K562 (cell line): ENCODE measurements around the gene ADAM33. TPM values are rescaled to one million over a fixed set of nuclear protein-coding genes. Genes with fewer than 3 reads are reported as not detected.

Experiments
- ATAC-seq: fragments of 200-7000 bp; cut with Tn5 transposase; 3 replicates; pipeline ENCODE4 v1.9.1; 2020; ENCODE audit warnings: moderate library complexity
- BruUV-seq: library from RNA; stranded (reverse); fragments of 400-500 nt; replicated peaks from 2 replicates; lab custom pipeline; 2021; lab: Mats Ljungman, UMichigan
- CTCF ChIA-PET: fragments of 300-600 bp; formaldehyde crosslinking; extraction: SDS; loops from one replicate; lab custom pipeline; 2021; ENCODE audit warnings: low intra/inter-chr PET ratio; lab: Yijun Ruan, JAX
- POLR2A ChIA-PET: fragments of 300-600, 350-650 bp; sonication (Branson Sonifier 250); formaldehyde crosslinking; extraction: SDS; loops from one replicate; lab custom pipeline; 2021; ENCODE audit warnings: antibody characterized with exemption, inconsistent platforms; lab: Yijun Ruan, JAX
- DNase-seq, 4 experiments: peaks; one replicate each; pipeline versions ENCODE4 v3.0.0 to v3.0.0-alpha.2; 2011 to 2018; ENCODE audit warnings: low spot score in 3 of 4, mixed read lengths in 3 of 4; ENCODE audit errors: extremely low read depth in 1 of 4
- FAIRE-seq: peaks from 2 replicates; lab custom pipeline; 2011; peaks lifted over from hg19 to GRCh38; lab: Jason Lieb, UNC
- H2AFZ ChIP-seq: 2 replicates; pipeline ENCODE4 v1.6.0; 2011; ENCODE audit warnings: low read depth, low read length, control low read depth, inconsistent platforms
- H3K27ac ChIP-seq: fragments of 200-600 bp; 3 replicates; pipeline ENCODE4 v1.8.0; 2011; ENCODE audit warnings: low read depth, mild to moderate bottlenecking, control low read depth, inconsistent platforms, low read length, moderate library complexity, mixed read lengths; ENCODE audit errors: extremely low read depth
- H3K27me3 ChIP-seq, 2 experiments: fragments of 300-600 bp in 1 of 2; 2 replicates in 1 of 2; 3 replicates in 1 of 2; pipeline versions ENCODE4 v1.6.0 to v1.8.0; 2011; ENCODE audit warnings: inconsistent platforms in 2 of 2, low read length in 2 of 2, mild to moderate bottlenecking in 1 of 2, mixed read lengths in 1 of 2, moderate library complexity in 1 of 2; ENCODE audit not compliant: control insufficient read depth in 2 of 2, insufficient read depth in 2 of 2
- H3K36me3 ChIP-seq: fragments of 300-600 bp; 3 replicates; pipeline ENCODE4 v1.8.0; 2011; ENCODE audit warnings: mild to moderate bottlenecking, low read length, inconsistent platforms; ENCODE audit not compliant: control insufficient read depth, insufficient read depth
- H3K4me1 ChIP-seq, 2 experiments: fragments of 200-600 bp in 1 of 2; replicated peaks in 1 of 2; 2 replicates in 1 of 2; 3 replicates in 1 of 2; pipeline versions ENCODE4 v1.5.1 to v1.8.0; 2011; ENCODE audit warnings: inconsistent platforms in 2 of 2, low read length in 2 of 2, mild to moderate bottlenecking in 1 of 2, mixed read lengths in 1 of 2, moderate library complexity in 1 of 2; ENCODE audit not compliant: control insufficient read depth in 2 of 2, insufficient read depth in 2 of 2
- H3K4me2 ChIP-seq: 2 replicates; pipeline ENCODE4 v1.6.1; 2011; ENCODE audit warnings: low read length, control low read depth, inconsistent platforms, mixed read lengths; ENCODE audit not compliant: insufficient read depth
- H3K4me3 ChIP-seq: fragments of 200-600 bp; sonication (generic), shearing (Covaris generic); 2 replicates; pipeline ENCODE4 v1.5.1; 2016; ENCODE audit warnings: control low read depth, inconsistent platforms
- H3K79me2 ChIP-seq: fragments of 200-600 bp; 3 replicates; pipeline ENCODE4 v1.8.0; 2011; ENCODE audit warnings: low read length, inconsistent platforms; ENCODE audit not compliant: control insufficient read depth, insufficient read depth
- H3K9ac ChIP-seq, 2 experiments: 2 replicates each; pipeline versions ENCODE4 v1.6.0 to v1.6.1; 2011; ENCODE audit warnings: low read depth in 2 of 2, low read length in 2 of 2, control low read depth in 1 of 2, inconsistent platforms in 1 of 2, mild to moderate bottlenecking in 1 of 2, mixed read lengths in 1 of 2; ENCODE audit not compliant: insufficient read depth in 1 of 2
- H3K9me1 ChIP-seq: one replicate; pipeline ENCODE4 v1.6.0; 2011; ENCODE audit warnings: inconsistent platforms, mild to moderate bottlenecking, low read length, moderate library complexity; ENCODE audit not compliant: control insufficient read depth, insufficient read depth
- H3K9me3 ChIP-seq: replicated peaks from 2 replicates; pipeline ENCODE4 v1.5.1; 2011; ENCODE audit warnings: low read depth, low read length, inconsistent platforms; ENCODE audit not compliant: control insufficient read depth, insufficient read depth
- H4K20me1 ChIP-seq: replicated peaks from 2 replicates; pipeline ENCODE4 v1.6.1; 2011; ENCODE audit warnings: low read length, inconsistent platforms, mixed read lengths; ENCODE audit not compliant: control insufficient read depth, insufficient read depth
- JUN ChIP-seq, 2 experiments: sonication (generic) in 1 of 2; formaldehyde crosslinking in 1 of 2; IDR thresholded peaks; 2 replicates each; pipeline versions ENCODE4 v1.6.1 to v1.8.0; 2012 to 2022; ENCODE audit warnings: borderline replicate concordance in 2 of 2, mild to moderate bottlenecking in 2 of 2, improper control_type of control experiment in 1 of 2, low read depth in 1 of 2, low read length in 1 of 2, missing genetic modification reagents in 1 of 2
- NEUROD1 ChIP-seq: fragments of 150-350 bp; IDR thresholded peaks from 2 replicates; pipeline ENCODE4 v1.6.1; 2014; ENCODE audit warnings: borderline replicate concordance, low read length, low read depth; ENCODE audit not compliant: partially characterized antibody
- SIRT6 ChIP-seq: IDR thresholded peaks from one replicate; pipeline ENCODE4 v1.6.1; 2012; ENCODE audit warnings: low read depth, mild to moderate bottlenecking, control low read depth, inconsistent platforms, low read length, moderate library complexity
- ZNF436 ChIP-seq: fragments of 250-450, 450-650 bp; sonication (Bioruptor Pico); formaldehyde crosslinking; IDR thresholded peaks from 2 replicates; pipeline ENCODE4 v1.7.0; 2020; ENCODE audit warnings: mild to moderate bottlenecking
- ZNF511 ChIP-seq: sonication (generic); formaldehyde crosslinking; IDR thresholded peaks from 2 replicates; pipeline ENCODE4 v1.8.0; 2022; ENCODE audit warnings: mild to moderate bottlenecking, missing genetic modification reagents
- ZNF830 ChIP-seq: fragments of 250-450 bp; sonication (Bioruptor Pico); IDR thresholded peaks from 2 replicates; pipeline ENCODE4 v1.5.0; 2021; ENCODE audit warnings: mild to moderate bottlenecking
- in situ Hi-C: fragments of 300-500 bp; cut with MboI; formaldehyde crosslinking; loops from 4 replicates; pipeline ENCODE4 v1.15.0; 2018; ENCODE audit warnings: inconsistent platforms, mixed read lengths
- intact Hi-C: fragments of 100-400 bp; cut with micrococcal nuclease; formaldehyde crosslinking; loops from 2 replicates; pipeline ENCODE4 v1.14.2; 2022
- polyA plus RNA-seq, 8 experiments: library from polyadenylated mRNA; depleted of rRNA in 4 of 8; stranded (reverse) in 5 of 8; unstranded in 3 of 8; fragments of >200 nt; fragmentation: Nextera tagmentation in 2 of 8; fragmentation: Illumina TruSeq in 1 of 8; extraction: Ambion mirVana in 2 of 8; extraction: Trizol in 1 of 8; gene quantifications; 2 replicates each; pipeline versions ENCODE4 v1.2.1 to v1.2.3, GENCODE V29; 2011 to 2014; ENCODE audit warnings: inconsistent platforms in 1 of 8, missing spikeins in 1 of 8
- total RNA-seq, 7 experiments: library from RNA; depleted of rRNA in 6 of 7; stranded (reverse); fragments of >200 nt in 6 of 7; fragmentation: Illumina TruSeq in 2 of 7; extraction: Trizol in 2 of 7; gene quantifications; 2 replicates each; pipeline versions ENCODE4 v1.2.1 to v1.2.3, GENCODE V29; 2011 to 2021; ENCODE audit warnings: low replicate concordance in 1 of 7
- TF ChIP-seq, protein P1 (sequence below): fragments of 250-450 bp; sonication (Bioruptor Pico); IDR thresholded peaks from 2 replicates; pipeline ENCODE4 v1.8.0; 2022; ENCODE audit warnings: moderate library complexity, mild to moderate bottlenecking, inconsistent platforms
- TF ChIP-seq, protein P2 (sequence below): fragments of 200-600 bp; sonication (generic); IDR thresholded peaks from one replicate; pipeline ENCODE4 v1.6.1; 2012; ENCODE audit warnings: mild to moderate bottlenecking, low read depth, low read length, inconsistent platforms

ADAM33 gene
- total and polyA plus RNA-seq, 9 of the 15 experiments (the other 6 are each of a cell fraction or from before 2014, with no cell fraction given) = not detected

DNA sequence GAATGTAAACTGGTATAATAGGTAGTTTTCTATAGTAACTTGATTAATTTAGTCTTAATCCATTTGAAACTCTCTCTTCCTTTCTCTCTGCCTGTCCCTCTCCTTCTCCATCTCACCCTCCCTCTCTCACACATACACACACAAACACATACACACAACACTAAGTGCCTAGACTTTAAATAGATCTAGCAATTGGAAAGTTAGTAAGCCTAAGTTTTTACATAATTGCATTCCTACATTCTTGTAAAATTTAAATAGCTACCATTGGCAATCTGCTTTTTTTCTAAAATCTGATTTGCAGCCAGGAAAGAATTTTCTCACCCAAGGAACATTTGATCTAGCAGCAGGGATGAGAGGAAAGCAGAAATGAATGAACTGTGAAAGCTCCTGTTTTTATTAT lies 34.3 kb downstream of the ADAM33 start:
- H3K36me3 ChIP-seq = no peaks in the 10 kb centered on the region; the same call in 2 of the 3 replicates
- peaks cover 7 to 9% of the 10 kb centered on the region in 2 experiments; a peak in 4 of 5 replicates for H3K4me1 ChIP-seq
- in situ Hi-C loops (no loop called here), intact Hi-C loops (no loop called here)
- DNase-seq (no peak), ATAC-seq (no peak), FAIRE-seq (no peak)
- no peak overlapping the region for H3K4me3 ChIP-seq
- 0 out of 2 replicates have a peak, but pooled peaks cover 4% of the 10 kb centered on the region for H4K20me1 ChIP-seq
- no peak overlapping the region for H2AFZ ChIP-seq
- BruUV-seq = no TSS peak
- POLR2A ChIA-PET = interaction anchor here (0.6 kb wide), 1 partner anchor 525 kb away, joined by 4 read pairs; no protein-coding TSS in a partner anchor
- no peak overlapping the region for H3K9ac ChIP-seq
- no peaks in the 10 kb centered on the region for H3K79me2 ChIP-seq
- H3K9me1 ChIP-seq = no peaks in the 10 kb centered on the region
- CTCF ChIA-PET = no interaction called here
- no peaks in the 10 kb centered on the region for H3K9me3 ChIP-seq
- H3K27ac ChIP-seq = no peak overlapping the region
- H3K27me3 ChIP-seq = no peaks in the 10 kb centered on the region
- H3K4me2 ChIP-seq = no peak overlapping the region
- TF ChIP-seq ZNF830 (CRISPR knock-in tag) (no peak), ZNF436 (no peak), JUN (IDR thresholded peaks at IDR 0.05; ENCODE audit: borderline replicate concordance, low read depth, low read length) (no peak), JUN (CRISPR knock-in tag; IDR thresholded peaks at IDR 0.05; ENCODE audit: borderline replicate concordance) (no peak), NEUROD1 (no peak), SIRT6 (no peak), ZNF511 (CRISPR knock-in tag) (no peak)
- TF ChIP-seq, protein P1, sequence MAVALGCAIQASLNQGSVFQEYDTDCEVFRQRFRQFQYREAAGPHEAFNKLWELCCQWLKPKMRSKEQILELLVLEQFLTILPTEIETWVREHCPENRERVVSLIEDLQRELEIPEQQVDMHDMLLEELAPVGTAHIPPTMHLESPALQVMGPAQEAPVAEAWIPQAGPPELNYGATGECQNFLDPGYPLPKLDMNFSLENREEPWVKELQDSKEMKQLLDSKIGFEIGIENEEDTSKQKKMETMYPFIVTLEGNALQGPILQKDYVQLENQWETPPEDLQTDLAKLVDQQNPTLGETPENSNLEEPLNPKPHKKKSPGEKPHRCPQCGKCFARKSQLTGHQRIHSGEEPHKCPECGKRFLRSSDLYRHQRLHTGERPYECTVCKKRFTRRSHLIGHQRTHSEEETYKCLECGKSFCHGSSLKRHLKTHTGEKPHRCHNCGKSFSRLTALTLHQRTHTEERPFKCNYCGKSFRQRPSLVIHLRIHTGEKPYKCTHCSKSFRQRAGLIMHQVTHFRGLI = no peak
- TF ChIP-seq, protein P2, sequence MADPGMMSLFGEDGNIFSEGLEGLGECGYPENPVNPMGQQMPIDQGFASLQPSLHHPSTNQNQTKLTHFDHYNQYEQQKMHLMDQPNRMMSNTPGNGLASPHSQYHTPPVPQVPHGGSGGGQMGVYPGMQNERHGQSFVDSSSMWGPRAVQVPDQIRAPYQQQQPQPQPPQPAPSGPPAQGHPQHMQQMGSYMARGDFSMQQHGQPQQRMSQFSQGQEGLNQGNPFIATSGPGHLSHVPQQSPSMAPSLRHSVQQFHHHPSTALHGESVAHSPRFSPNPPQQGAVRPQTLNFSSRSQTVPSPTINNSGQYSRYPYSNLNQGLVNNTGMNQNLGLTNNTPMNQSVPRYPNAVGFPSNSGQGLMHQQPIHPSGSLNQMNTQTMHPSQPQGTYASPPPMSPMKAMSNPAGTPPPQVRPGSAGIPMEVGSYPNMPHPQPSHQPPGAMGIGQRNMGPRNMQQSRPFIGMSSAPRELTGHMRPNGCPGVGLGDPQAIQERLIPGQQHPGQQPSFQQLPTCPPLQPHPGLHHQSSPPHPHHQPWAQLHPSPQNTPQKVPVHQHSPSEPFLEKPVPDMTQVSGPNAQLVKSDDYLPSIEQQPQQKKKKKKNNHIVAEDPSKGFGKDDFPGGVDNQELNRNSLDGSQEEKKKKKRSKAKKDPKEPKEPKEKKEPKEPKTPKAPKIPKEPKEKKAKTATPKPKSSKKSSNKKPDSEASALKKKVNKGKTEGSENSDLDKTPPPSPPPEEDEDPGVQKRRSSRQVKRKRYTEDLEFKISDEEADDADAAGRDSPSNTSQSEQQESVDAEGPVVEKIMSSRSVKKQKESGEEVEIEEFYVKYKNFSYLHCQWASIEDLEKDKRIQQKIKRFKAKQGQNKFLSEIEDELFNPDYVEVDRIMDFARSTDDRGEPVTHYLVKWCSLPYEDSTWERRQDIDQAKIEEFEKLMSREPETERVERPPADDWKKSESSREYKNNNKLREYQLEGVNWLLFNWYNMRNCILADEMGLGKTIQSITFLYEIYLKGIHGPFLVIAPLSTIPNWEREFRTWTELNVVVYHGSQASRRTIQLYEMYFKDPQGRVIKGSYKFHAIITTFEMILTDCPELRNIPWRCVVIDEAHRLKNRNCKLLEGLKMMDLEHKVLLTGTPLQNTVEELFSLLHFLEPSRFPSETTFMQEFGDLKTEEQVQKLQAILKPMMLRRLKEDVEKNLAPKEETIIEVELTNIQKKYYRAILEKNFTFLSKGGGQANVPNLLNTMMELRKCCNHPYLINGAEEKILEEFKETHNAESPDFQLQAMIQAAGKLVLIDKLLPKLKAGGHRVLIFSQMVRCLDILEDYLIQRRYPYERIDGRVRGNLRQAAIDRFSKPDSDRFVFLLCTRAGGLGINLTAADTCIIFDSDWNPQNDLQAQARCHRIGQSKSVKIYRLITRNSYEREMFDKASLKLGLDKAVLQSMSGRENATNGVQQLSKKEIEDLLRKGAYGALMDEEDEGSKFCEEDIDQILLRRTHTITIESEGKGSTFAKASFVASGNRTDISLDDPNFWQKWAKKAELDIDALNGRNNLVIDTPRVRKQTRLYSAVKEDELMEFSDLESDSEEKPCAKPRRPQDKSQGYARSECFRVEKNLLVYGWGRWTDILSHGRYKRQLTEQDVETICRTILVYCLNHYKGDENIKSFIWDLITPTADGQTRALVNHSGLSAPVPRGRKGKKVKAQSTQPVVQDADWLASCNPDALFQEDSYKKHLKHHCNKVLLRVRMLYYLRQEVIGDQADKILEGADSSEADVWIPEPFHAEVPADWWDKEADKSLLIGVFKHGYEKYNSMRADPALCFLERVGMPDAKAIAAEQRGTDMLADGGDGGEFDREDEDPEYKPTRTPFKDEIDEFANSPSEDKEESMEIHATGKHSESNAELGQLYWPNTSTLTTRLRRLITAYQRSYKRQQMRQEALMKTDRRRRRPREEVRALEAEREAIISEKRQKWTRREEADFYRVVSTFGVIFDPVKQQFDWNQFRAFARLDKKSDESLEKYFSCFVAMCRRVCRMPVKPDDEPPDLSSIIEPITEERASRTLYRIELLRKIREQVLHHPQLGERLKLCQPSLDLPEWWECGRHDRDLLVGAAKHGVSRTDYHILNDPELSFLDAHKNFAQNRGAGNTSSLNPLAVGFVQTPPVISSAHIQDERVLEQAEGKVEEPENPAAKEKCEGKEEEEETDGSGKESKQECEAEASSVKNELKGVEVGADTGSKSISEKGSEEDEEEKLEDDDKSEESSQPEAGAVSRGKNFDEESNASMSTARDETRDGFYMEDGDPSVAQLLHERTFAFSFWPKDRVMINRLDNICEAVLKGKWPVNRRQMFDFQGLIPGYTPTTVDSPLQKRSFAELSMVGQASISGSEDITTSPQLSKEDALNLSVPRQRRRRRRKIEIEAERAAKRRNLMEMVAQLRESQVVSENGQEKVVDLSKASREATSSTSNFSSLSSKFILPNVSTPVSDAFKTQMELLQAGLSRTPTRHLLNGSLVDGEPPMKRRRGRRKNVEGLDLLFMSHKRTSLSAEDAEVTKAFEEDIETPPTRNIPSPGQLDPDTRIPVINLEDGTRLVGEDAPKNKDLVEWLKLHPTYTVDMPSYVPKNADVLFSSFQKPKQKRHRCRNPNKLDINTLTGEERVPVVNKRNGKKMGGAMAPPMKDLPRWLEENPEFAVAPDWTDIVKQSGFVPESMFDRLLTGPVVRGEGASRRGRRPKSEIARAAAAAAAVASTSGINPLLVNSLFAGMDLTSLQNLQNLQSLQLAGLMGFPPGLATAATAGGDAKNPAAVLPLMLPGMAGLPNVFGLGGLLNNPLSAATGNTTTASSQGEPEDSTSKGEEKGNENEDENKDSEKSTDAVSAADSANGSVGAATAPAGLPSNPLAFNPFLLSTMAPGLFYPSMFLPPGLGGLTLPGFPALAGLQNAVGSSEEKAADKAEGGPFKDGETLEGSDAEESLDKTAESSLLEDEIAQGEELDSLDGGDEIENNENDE = no peak
